K562 (cell line): ENCODE data around the gene WDR88. TPM values are rescaled to one million over a fixed set of nuclear protein-coding genes. Genes with fewer than 3 reads are reported as not detected.

ENCODE experiments used
- ATAC-seq: fragments of 200-7000 bp; cut with Tn5 transposase; 3 replicates; pipeline ENCODE4 v1.9.1; 2020; ENCODE audit warnings: moderate library complexity
- BruUV-seq: library from RNA; stranded (reverse); fragments of 400-500 nt; replicated peaks from 2 replicates; lab custom pipeline; 2021; lab: Mats Ljungman, UMichigan
- CTCF ChIA-PET: fragments of 300-600 bp; formaldehyde crosslinking; extraction: SDS; loops from one replicate; lab custom pipeline; 2021; ENCODE audit warnings: low intra/inter-chr PET ratio; lab: Yijun Ruan, JAX
- POLR2A ChIA-PET: fragments of 300-600, 350-650 bp; sonication (Branson Sonifier 250); formaldehyde crosslinking; extraction: SDS; loops from one replicate; lab custom pipeline; 2021; ENCODE audit warnings: antibody characterized with exemption, inconsistent platforms; lab: Yijun Ruan, JAX
- DNase-seq, 4 experiments: peaks; one replicate each; pipeline versions ENCODE4 v3.0.0 to v3.0.0-alpha.2; 2011 to 2018; ENCODE audit warnings: low spot score in 3 of 4, mixed read lengths in 3 of 4; ENCODE audit errors: extremely low read depth in 1 of 4
- FAIRE-seq: peaks from 2 replicates; lab custom pipeline; 2011; peaks lifted over from hg19 to GRCh38; lab: Jason Lieb, UNC
- H2AFZ ChIP-seq: 2 replicates; pipeline ENCODE4 v1.6.0; 2011; ENCODE audit warnings: low read depth, low read length, control low read depth, inconsistent platforms
- H3K27ac ChIP-seq: fragments of 200-600 bp; 3 replicates; pipeline ENCODE4 v1.8.0; 2011; ENCODE audit warnings: low read depth, mild to moderate bottlenecking, control low read depth, inconsistent platforms, low read length, moderate library complexity, mixed read lengths; ENCODE audit errors: extremely low read depth
- H3K27me3 ChIP-seq, 2 experiments: fragments of 300-600 bp in 1 of 2; 2 replicates in 1 of 2; 3 replicates in 1 of 2; pipeline versions ENCODE4 v1.6.0 to v1.8.0; 2011; ENCODE audit warnings: inconsistent platforms in 2 of 2, low read length in 2 of 2, mild to moderate bottlenecking in 1 of 2, mixed read lengths in 1 of 2, moderate library complexity in 1 of 2; ENCODE audit not compliant: control insufficient read depth in 2 of 2, insufficient read depth in 2 of 2
- H3K36me3 ChIP-seq: fragments of 300-600 bp; 3 replicates; pipeline ENCODE4 v1.8.0; 2011; ENCODE audit warnings: mild to moderate bottlenecking, low read length, inconsistent platforms; ENCODE audit not compliant: control insufficient read depth, insufficient read depth
- H3K4me1 ChIP-seq, 2 experiments: fragments of 200-600 bp in 1 of 2; replicated peaks in 1 of 2; 2 replicates in 1 of 2; 3 replicates in 1 of 2; pipeline versions ENCODE4 v1.5.1 to v1.8.0; 2011; ENCODE audit warnings: inconsistent platforms in 2 of 2, low read length in 2 of 2, mild to moderate bottlenecking in 1 of 2, mixed read lengths in 1 of 2, moderate library complexity in 1 of 2; ENCODE audit not compliant: control insufficient read depth in 2 of 2, insufficient read depth in 2 of 2
- H3K4me2 ChIP-seq: 2 replicates; pipeline ENCODE4 v1.6.1; 2011; ENCODE audit warnings: low read length, control low read depth, inconsistent platforms, mixed read lengths; ENCODE audit not compliant: insufficient read depth
- H3K4me3 ChIP-seq: fragments of 200-600 bp; sonication (generic), shearing (Covaris generic); 2 replicates; pipeline ENCODE4 v1.5.1; 2016; ENCODE audit warnings: control low read depth, inconsistent platforms
- H3K79me2 ChIP-seq: fragments of 200-600 bp; 3 replicates; pipeline ENCODE4 v1.8.0; 2011; ENCODE audit warnings: low read length, inconsistent platforms; ENCODE audit not compliant: control insufficient read depth, insufficient read depth
- H3K9ac ChIP-seq, 2 experiments: 2 replicates each; pipeline versions ENCODE4 v1.6.0 to v1.6.1; 2011; ENCODE audit warnings: low read depth in 2 of 2, low read length in 2 of 2, control low read depth in 1 of 2, inconsistent platforms in 1 of 2, mild to moderate bottlenecking in 1 of 2, mixed read lengths in 1 of 2; ENCODE audit not compliant: insufficient read depth in 1 of 2
- H3K9me1 ChIP-seq: one replicate; pipeline ENCODE4 v1.6.0; 2011; ENCODE audit warnings: inconsistent platforms, mild to moderate bottlenecking, low read length, moderate library complexity; ENCODE audit not compliant: control insufficient read depth, insufficient read depth
- H3K9me3 ChIP-seq: replicated peaks from 2 replicates; pipeline ENCODE4 v1.5.1; 2011; ENCODE audit warnings: low read depth, low read length, inconsistent platforms; ENCODE audit not compliant: control insufficient read depth, insufficient read depth
- H4K20me1 ChIP-seq: replicated peaks from 2 replicates; pipeline ENCODE4 v1.6.1; 2011; ENCODE audit warnings: low read length, inconsistent platforms, mixed read lengths; ENCODE audit not compliant: control insufficient read depth, insufficient read depth
- MYNN ChIP-seq, 2 experiments: sonication (generic); formaldehyde crosslinking in 1 of 2; IDR thresholded peaks; 2 replicates each; pipeline versions ENCODE4 v1.5.0 to v1.6.1; 2016 to 2020; ENCODE audit warnings: antibody characterized with exemption in 1 of 2, missing genetic modification reagents in 1 of 2
- RAD21 ChIP-seq, 2 experiments: fragments of 250-450 bp in 1 of 2; fragments of 450-650 bp in 1 of 2; sonication (Bioruptor Pico) in 1 of 2; formaldehyde crosslinking in 1 of 2; IDR thresholded peaks in 1 of 2; conservative IDR thresholded peaks in 1 of 2; 2 replicates each; pipeline versions ENCODE4 v1.4.0 to v1.8.0; 2020 to 2022; ENCODE audit warnings: mild to moderate bottlenecking in 2 of 2, moderate library complexity in 1 of 2
- RFX7 ChIP-seq: fragments of 250-450 bp; sonication (Bioruptor Pico); IDR thresholded peaks from 2 replicates; pipeline ENCODE4 v1.5.1; 2021; ENCODE audit warnings: mild to moderate bottlenecking
- SIN3A ChIP-seq, 2 experiments: fragments of 150-350 bp in 1 of 2; IDR thresholded peaks; 2 replicates each; pipeline ENCODE4 v1.6.1; 2011 to 2016; ENCODE audit warnings: borderline replicate concordance in 2 of 2, low read depth in 2 of 2, low read length in 2 of 2, mild to moderate bottlenecking in 2 of 2, moderate library complexity in 2 of 2; ENCODE audit not compliant: control insufficient read depth in 1 of 2
- SIRT6 ChIP-seq: IDR thresholded peaks from one replicate; pipeline ENCODE4 v1.6.1; 2012; ENCODE audit warnings: low read depth, mild to moderate bottlenecking, control low read depth, inconsistent platforms, low read length, moderate library complexity
- SPI1 ChIP-seq: IDR thresholded peaks from 2 replicates; pipeline ENCODE4 v1.6.1; 2011; ENCODE audit warnings: low read depth, low read length, control low read depth, borderline replicate concordance
- USF1 ChIP-seq: sonication (generic); formaldehyde crosslinking; IDR thresholded peaks from 2 replicates; pipeline ENCODE4 v1.9.0; 2022; ENCODE audit warnings: mild to moderate bottlenecking, missing genetic modification reagents
- ZBTB9 ChIP-seq: fragments of 450-650 bp; formaldehyde crosslinking; IDR thresholded peaks from 2 replicates; pipeline ENCODE4 v1.4.0; 2020; ENCODE audit warnings: mild to moderate bottlenecking, moderate library complexity
- ZNF3 ChIP-seq: fragments of 250-450 bp; sonication (Bioruptor Pico); IDR thresholded peaks from 2 replicates; pipeline ENCODE4 v1.5.0; 2021; ENCODE audit warnings: mild to moderate bottlenecking, moderate library complexity
- WGBS: fragments of 100-300 bp; shearing (Covaris generic); methylation state at CpG from one replicate; pipeline ENCODE4 v1.1.6; 2016; ENCODE audit warnings: low coverage, mixed read lengths; ENCODE audit not compliant: insufficient coverage; ENCODE audit errors: missing lambda C conversion rate; 5-methylcytosine and 5-hydroxymethylcytosine counted together
- in situ Hi-C: fragments of 300-500 bp; cut with MboI; formaldehyde crosslinking; loops from 4 replicates; pipeline ENCODE4 v1.15.0; 2018; ENCODE audit warnings: inconsistent platforms, mixed read lengths
- intact Hi-C: fragments of 100-400 bp; cut with micrococcal nuclease; formaldehyde crosslinking; loops from 2 replicates; pipeline ENCODE4 v1.14.2; 2022
- polyA plus RNA-seq, 8 experiments: library from polyadenylated mRNA; depleted of rRNA in 4 of 8; stranded (reverse) in 5 of 8; unstranded in 3 of 8; fragments of >200 nt; fragmentation: Nextera tagmentation in 2 of 8; fragmentation: Illumina TruSeq in 1 of 8; extraction: Ambion mirVana in 2 of 8; extraction: Trizol in 1 of 8; gene quantifications; 2 replicates each; pipeline versions ENCODE4 v1.2.1 to v1.2.3, GENCODE V29; 2011 to 2014; ENCODE audit warnings: inconsistent platforms in 1 of 8, missing spikeins in 1 of 8
- total RNA-seq, 7 experiments: library from RNA; depleted of rRNA in 6 of 7; stranded (reverse); fragments of >200 nt in 6 of 7; fragmentation: Illumina TruSeq in 2 of 7; extraction: Trizol in 2 of 7; gene quantifications; 2 replicates each; pipeline versions ENCODE4 v1.2.1 to v1.2.3, GENCODE V29; 2011 to 2021; ENCODE audit warnings: low replicate concordance in 1 of 7
- TF ChIP-seq, protein P1 (sequence below): fragments of 200-400 bp; formaldehyde crosslinking; IDR thresholded peaks from 2 replicates; pipeline ENCODE4 v1.6.1; 2017; ENCODE audit warnings: mild to moderate bottlenecking, low read depth, low read length, moderate library complexity
- TF ChIP-seq, protein P2 (sequence below): sonication (generic); formaldehyde crosslinking; IDR thresholded peaks from 2 replicates; pipeline ENCODE4 v1.5.0; 2020; ENCODE audit warnings: missing genetic modification reagents
- TF ChIP-seq, protein P3 (sequence below), 3 experiments: IDR thresholded peaks in 2 of 3; conservative IDR thresholded peaks in 1 of 3; 2 replicates each; pipeline ENCODE4 v1.5.1; 2011 to 2012; ENCODE audit warnings: low read length in 3 of 3, mild to moderate bottlenecking in 3 of 3, control low read depth in 2 of 3, improper control_type of control experiment in 1 of 3, inconsistent platforms in 1 of 3, low read depth in 1 of 3, mixed read lengths in 1 of 3, moderate library complexity in 1 of 3; ENCODE audit not compliant: insufficient read depth in 2 of 3

The WDR88 gene
- total and polyA plus RNA-seq, 9 of the 15 experiments (the other 6 are each of a cell fraction or from before 2014, with no cell fraction given), result 0.03 to 0.04 TPM; not detected in 7

GRCh38 chr19:33130433-33130832, 1.5 kb upstream of the WDR88 start (continued):
- TF ChIP-seq ZNF3 (no peak), SPI1 (no peak), RFX7 (no peak), ZBTB9 (CRISPR knock-in tag) (no peak)
- TF ChIP-seq, protein P1, sequence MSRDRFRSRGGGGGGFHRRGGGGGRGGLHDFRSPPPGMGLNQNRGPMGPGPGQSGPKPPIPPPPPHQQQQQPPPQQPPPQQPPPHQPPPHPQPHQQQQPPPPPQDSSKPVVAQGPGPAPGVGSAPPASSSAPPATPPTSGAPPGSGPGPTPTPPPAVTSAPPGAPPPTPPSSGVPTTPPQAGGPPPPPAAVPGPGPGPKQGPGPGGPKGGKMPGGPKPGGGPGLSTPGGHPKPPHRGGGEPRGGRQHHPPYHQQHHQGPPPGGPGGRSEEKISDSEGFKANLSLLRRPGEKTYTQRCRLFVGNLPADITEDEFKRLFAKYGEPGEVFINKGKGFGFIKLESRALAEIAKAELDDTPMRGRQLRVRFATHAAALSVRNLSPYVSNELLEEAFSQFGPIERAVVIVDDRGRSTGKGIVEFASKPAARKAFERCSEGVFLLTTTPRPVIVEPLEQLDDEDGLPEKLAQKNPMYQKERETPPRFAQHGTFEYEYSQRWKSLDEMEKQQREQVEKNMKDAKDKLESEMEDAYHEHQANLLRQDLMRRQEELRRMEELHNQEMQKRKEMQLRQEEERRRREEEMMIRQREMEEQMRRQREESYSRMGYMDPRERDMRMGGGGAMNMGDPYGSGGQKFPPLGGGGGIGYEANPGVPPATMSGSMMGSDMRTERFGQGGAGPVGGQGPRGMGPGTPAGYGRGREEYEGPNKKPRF, result no peak

DNA sequence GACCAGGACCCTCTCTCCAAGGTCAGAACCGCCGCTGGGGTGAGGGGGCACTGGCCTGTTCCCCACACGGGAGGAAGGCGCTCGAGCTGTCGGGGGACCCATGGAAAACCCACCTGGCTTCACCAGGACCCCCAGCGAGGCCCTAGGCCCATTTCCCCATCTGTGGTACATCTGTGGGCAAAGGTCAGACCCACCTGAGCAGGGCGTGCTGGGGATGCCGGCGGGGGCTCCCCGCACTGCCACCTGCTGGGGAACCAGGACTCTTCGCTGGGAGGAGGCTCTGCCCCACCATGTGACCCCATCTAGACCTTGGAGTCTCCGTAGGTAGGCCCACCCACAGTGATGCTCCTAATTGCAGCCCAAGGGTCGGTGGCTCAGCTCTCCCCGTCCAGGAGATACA, 511 bp downstream of the WDR88 start:
- ATAC-seq, result peak; percentile 70
- no peak overlapping the region for H3K4me3 ChIP-seq
- CTCF ChIA-PET, result no interaction called here
- H3K4me1 ChIP-seq, result peaks cover 0 to 15% of the 10 kb centered on the region in 2 experiments; a peak in 3 of 5 replicates
- in situ Hi-C loops, result no loop called here
- no TSS peak for BruUV-seq
- H3K9me3 ChIP-seq, result no peaks in the 10 kb centered on the region
- no peaks in the 10 kb centered on the region for H3K9me1 ChIP-seq
- TF ChIP-seq MYNN (IDR thresholded peaks at IDR 0.05) (no peak), MYNN (CRISPR knock-in tag; IDR thresholded peaks at IDR 0.05) (no peak), SIRT6 (no peak), SIN3A (IDR thresholded peaks at IDR 0.05; ENCODE audit: borderline replicate concordance in 2 of 2, control insufficient read depth in 1 of 2, low read depth in 2 of 2, low read length in 2 of 2) (no peak), RAD21 (CRISPR knock-in tag; conservative IDR thresholded peaks at IDR 0.05 in 1 of 2, IDR thresholded peaks at IDR 0.05 in 1 of 2) (0 out of 4 replicates have a peak, but pooled peaks of 1 of the 2 experiments have one; percentile 5), USF1 (CRISPR knock-in tag) (0 out of 2 replicates have a peak, but pooled peaks have one; percentile 21)
- TF ChIP-seq, protein P2, sequence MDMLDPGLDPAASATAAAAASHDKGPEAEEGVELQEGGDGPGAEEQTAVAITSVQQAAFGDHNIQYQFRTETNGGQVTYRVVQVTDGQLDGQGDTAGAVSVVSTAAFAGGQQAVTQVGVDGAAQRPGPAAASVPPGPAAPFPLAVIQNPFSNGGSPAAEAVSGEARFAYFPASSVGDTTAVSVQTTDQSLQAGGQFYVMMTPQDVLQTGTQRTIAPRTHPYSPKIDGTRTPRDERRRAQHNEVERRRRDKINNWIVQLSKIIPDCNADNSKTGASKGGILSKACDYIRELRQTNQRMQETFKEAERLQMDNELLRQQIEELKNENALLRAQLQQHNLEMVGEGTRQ, result peak; percentile 40
- TF ChIP-seq, protein P3, sequence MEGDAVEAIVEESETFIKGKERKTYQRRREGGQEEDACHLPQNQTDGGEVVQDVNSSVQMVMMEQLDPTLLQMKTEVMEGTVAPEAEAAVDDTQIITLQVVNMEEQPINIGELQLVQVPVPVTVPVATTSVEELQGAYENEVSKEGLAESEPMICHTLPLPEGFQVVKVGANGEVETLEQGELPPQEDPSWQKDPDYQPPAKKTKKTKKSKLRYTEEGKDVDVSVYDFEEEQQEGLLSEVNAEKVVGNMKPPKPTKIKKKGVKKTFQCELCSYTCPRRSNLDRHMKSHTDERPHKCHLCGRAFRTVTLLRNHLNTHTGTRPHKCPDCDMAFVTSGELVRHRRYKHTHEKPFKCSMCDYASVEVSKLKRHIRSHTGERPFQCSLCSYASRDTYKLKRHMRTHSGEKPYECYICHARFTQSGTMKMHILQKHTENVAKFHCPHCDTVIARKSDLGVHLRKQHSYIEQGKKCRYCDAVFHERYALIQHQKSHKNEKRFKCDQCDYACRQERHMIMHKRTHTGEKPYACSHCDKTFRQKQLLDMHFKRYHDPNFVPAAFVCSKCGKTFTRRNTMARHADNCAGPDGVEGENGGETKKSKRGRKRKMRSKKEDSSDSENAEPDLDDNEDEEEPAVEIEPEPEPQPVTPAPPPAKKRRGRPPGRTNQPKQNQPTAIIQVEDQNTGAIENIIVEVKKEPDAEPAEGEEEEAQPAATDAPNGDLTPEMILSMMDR (IDR thresholded peaks at IDR 0.05 in 2 of 3, conservative IDR thresholded peaks at IDR 0.05 in 1 of 3; ENCODE audit: insufficient read depth in 2 of 3, low read depth in 1 of 3, low read length in 3 of 3), result peak; percentile 22 to 45 (median 30); a peak in 4 of 6 replicates
- TF ChIP-seq, all 486 proteins: peak for 4
- POLR2A ChIA-PET, result no interaction called here
- Histone ChIP-seq H3K36me3 (peaks cover 17% of the 10 kb centered on the region; the same call in 1 of the 3 replicates), H3K79me2 (no peaks in the 10 kb centered on the region), H3K4me2 (no peak overlapping the region), H3K27ac (no peak overlapping the region), H3K27me3 (no peaks in the 10 kb centered on the region; a peak in 2 of 5 replicates), H2AFZ (no peak overlapping the region), H4K20me1 (no peaks in the 10 kb centered on the region), H3K9ac (no peak overlapping the region)
- WGBS, result 88% methylated on average over 15 of the region's 15 CpGs
- DNase-seq (peak in 2 of 4 experiments; percentile 10 to 33), FAIRE-seq (no peak)
- intact Hi-C loops, result no loop called here
